ENCODE measurements around the gene NRARP.
"Not testable (repeated sequence)": the region's sequence is repeated elsewhere in the genome, so short reads cannot be mapped to it uniquely, and the experiment has no call there.

Gene NRARP

GRCh38 chr9:137262909-137263285 lies 39.2 kb downstream of the NRARP start:
- DNase-seq (ENCODE audit: low read depth in 1 of 2, low spot score in 1 of 2): no peak

GRCh38 chr9:137262173-137262908 lies 39.7 kb downstream of the NRARP start:
- DNase-seq (ENCODE audit: low read depth in 1 of 2, low spot score in 1 of 2): not testable (repeated sequence)

- no peak for DNase-seq (ENCODE audit: low read depth in 1 of 2, low spot score in 1 of 2)
Measured at GRCh38 chr9:137256856-137257255, 45.2 kb downstream of the NRARP start.

GRCh38 chr9:137256362-137256761 lies 45.7 kb downstream of the NRARP start:
- DNase-seq (ENCODE audit: low read depth in 1 of 2, low spot score in 1 of 2): no peak

GRCh38 chr9:137255448-137256114 lies 46.5 kb downstream of the NRARP start:
- DNase-seq (ENCODE audit: low read depth in 1 of 2, low spot score in 1 of 2): no peak

- DNase-seq (ENCODE audit: low read depth in 1 of 2, low spot score in 1 of 2): peak; percentile 96 to 99
Measured at GRCh38 chr9:137254624-137255447, 47.2 kb downstream of the NRARP start, which contains the start of gene NELFB. Gene NELFB, plus strand, starts transcription at chr9:137255327.

- DNase-seq (ENCODE audit: low read depth in 1 of 2, low spot score in 1 of 2): no peak
Measured at GRCh38 chr9:137253717-137254623, 48.1 kb downstream of the NRARP start.

GRCh38 chr9:137252555-137253506 lies 49.2 kb downstream of the NRARP start:
- no peak for DNase-seq (ENCODE audit: low read depth in 1 of 2, low spot score in 1 of 2)

- DNase-seq (ENCODE audit: low read depth in 1 of 2, low spot score in 1 of 2): no peak
Measured at GRCh38 chr9:137251490-137252268, 50.4 kb downstream of the NRARP start.

- no peak for DNase-seq (ENCODE audit: low read depth in 1 of 2, low spot score in 1 of 2)
Measured at GRCh38 chr9:137251194-137251461, 50.9 kb downstream of the NRARP start, which contains the start of gene STPG3. Gene STPG3, plus strand, starts transcription at chr9:137251286. Its CDS starts 1 bp downstream, at chr9:137251287.

- DNase-seq (ENCODE audit: low read depth in 1 of 2, low spot score in 1 of 2): no peak
Measured at GRCh38 chr9:137250329-137251193, 51.5 kb downstream of the NRARP start.

Data from stimulated activated CD4-positive, alpha-beta T cell treated with anti-CD3 and anti-CD28 coated beads, Interleukin-15, amount 100 ng/mL, for 1 hour (primary cell).